HG03439 (cell line): ENCODE results near the gene ALG2.
"Not testable (repeated sequence)": the region's sequence is repeated elsewhere in the genome, so short reads cannot be mapped to it uniquely, and the experiment has no call there.

Experiments used
- ATAC-seq: cut with Tn5 transposase; IDR thresholded peaks from one replicate; pipeline ENCODE4 v1.9.1; 2021; ENCODE audit warnings: mild to moderate bottlenecking, moderate library complexity; ENCODE audit not compliant: unreplicated experiment

ALG2 gene

DNA sequence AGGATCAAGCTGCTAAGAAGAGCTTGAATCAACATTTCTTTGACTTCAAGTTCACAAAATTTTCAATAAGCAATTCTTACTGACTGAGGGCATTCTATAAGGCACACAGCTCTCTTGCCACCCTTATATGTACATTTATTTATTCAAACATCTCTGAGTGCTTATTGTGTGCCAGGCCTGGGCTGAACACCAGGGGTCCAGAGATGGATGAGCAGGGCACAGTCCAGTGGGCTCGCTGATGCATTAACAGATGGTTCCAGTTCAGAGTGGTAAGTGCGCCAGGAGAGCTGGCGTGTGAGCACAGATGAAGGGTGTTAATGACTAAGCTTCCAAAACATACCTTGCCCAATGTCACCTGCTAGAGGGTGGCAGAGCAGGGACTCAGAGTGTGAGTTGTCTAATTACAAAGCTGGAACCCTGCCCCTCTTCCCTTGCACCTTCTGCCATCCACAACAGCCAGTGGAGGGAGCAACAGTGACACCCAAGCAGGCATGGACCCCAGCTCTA, 24.6 kb downstream of the ALG2 start:
- ATAC-seq: no peak

DNA sequence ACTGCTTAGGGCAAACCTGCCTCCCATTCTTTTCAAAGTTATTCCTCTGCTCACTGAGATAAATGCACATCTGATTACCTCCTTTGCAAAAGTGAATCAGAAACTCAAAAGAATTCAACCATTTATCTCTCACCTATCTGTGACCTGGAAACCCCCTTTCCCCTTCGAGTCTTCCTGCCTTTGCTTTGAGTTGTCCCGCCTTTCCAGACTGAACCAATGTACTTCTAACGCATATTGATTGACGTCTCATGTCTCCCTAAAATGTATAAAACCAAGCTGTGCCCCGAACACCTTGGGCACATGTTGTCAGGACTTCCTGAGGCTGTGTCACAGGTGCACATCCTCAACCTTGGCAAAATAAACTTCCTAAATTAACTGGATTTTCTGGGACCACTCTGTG, 25.3 kb downstream of the ALG2 start:
- ATAC-seq: not testable (repeated sequence)

DNA sequence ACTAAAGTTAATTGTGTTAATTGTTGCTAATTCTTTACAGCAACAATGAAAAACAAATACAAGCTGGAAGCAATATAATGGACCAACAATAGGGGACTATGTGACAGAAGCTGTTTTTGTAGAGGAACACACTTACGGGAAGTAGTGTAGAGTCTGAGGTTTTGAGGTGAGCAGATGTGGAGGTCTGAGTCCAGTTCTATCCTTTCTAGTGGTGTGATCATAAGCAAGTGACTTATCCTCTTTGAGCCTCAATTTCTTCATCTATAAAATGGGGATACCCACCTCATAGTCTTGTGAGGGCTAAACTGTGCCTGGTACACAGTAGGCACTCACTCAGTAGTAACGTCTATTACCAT, 28.3 kb downstream of the ALG2 start:
- ATAC-seq: no peak

DNA sequence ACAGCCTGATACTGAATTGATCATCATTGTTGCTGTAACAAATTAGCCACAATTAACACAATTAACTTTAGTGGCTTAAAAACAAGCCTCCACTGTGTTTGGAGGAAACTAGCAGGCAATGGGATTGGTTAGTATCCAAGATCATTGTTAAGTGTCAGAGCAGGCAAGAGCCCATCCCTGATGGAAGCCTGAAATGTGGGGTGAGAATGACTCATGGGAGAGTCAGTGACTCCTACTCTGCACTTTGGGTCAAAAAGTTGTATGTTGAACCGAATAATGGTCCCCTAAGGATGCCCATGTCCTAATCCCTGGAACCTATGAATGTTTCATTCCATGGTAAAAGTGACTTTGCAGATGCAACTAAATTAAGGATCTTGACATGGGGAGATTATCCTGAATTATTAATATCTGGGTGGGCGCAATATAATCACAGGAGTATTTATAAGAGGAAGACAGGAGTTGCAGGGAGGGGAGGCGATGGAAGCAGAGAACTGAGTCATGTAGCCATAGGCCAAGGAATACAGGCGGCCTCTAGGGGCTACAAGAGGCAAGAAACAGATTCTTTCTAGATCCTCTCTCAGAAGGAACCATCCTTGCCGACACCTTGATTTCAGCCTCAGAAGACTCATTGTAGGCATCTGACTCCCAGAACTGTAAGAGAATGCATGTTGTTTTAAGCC, 28.8 kb downstream of the ALG2 start:
- no peak for ATAC-seq

DNA sequence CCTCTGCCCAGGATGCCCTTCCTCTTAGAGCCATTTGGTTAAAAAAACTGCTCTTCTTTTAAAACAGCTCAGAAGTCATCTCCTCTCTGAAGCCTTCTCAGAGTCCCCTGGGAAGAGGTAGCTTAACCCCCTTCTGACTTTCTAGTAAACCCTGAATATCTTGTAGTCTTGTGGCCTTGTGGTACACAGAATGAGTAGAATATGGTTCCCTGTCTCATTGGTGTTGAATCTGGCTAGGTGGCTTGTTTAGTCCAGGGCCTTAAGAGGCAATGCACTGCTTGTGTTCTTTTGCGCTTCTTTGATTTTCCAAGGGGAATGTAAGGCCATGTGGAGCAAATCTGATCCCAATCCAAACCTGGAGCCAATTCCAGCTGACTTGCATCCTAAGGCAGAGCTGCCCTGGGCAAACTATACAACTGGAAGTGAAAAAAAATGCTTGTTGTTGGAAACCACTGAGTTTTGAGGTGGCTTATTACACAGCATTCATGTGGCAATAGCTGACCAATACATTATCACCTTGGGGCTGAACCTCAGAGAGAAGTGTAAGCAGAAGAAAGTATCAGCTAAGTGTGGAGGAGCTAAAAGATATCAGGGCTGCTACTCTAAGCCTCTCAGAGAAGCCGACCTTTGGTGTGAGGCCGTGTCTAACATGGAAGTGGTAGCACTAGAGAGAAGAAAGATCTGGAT, 31.0 kb downstream of the ALG2 start:
- no peak for ATAC-seq

DNA sequence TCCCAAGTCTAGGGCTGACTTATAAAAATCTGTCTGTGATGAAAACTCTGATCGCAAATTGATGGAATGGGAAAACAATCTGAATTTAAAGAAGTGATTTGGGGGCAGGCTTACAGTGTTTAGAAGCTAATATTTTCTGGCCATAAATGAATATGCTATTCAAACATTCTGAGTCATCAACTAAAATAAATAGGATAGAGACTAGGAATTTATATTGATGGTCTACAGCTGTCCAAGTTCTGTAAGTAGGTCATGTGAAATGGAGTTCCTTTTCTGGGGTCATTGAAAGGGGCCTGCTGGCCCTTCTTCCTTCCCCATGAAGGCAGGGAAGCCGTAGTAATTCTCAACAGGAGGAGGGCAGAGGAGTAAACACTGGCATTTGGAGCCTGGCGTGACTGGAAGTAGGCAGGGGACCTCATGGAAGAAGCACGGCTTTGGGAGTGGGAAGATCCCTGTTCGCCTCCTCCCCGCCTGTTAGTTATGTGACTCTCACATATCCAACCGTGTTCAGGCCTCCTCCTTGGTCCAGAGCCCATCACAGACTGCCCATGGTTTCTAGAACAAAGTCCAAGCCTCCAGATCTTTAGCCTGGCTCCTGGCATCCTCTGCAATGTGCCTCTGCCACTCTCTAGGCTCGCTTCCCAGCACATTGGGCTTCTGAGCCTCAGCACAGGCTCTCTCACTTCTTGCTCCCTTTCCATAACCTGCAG, 31.7 kb downstream of the ALG2 start:
- no peak for ATAC-seq

DNA sequence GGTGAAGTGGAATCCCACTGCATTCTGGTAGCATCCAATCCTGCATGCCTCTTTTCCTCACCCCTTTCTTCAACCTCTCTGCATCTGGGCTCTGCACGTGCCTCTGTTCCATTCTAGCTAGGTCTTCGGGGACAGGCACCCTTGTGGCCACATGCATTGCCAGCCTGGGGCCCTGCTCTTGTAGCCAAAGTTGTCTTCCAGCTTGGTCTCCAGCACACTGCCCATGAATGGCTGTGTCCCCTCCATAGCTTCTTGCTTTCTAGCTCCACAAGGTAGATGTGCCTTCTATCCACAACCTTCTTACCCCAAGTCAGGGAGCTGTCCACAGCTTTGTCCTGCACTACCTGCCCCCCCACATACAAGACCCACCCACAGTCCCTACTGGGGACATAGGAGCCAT, 32.6 kb downstream of the ALG2 start:
- no peak for ATAC-seq

DNA sequence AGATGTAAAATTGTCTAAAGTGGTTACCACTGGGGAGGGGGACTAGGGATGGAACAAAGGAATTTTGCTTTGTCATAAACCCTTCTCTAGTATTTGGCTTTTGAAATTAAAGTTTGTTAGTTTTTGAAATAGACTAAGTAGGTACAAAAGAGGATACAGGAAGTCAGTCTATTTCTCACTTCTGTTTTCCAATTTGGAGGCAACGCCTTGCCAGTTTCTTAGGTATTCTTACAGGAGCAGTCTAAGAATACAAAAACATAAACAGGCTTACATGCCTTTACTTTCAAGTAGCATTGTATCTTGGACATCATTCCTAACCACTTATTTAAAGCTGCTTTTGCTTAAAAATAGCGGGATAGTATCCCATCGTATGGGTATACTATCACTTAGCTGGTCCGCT, 34.4 kb downstream of the ALG2 start:
- ATAC-seq: no peak

DNA sequence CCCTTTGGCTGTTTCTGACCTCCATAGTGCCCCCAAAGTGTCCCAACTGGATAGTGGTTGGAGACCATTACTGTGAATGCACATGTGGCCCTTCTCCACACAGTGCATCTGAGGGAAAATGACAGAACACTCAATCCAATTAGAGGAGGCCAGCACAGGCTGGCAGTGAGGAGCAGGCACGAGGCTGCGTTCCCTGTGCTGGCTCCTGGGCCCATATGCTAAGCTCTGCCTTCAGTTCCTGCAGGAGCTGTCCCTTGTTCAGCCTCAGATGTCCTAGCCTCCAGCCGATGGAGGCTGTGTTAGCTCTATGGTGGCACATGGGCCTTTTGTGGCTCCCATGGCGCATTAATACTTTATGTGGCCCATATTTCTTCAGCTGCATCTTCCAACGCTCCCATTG, 35.8 kb downstream of the ALG2 start:
- no peak for ATAC-seq

DNA sequence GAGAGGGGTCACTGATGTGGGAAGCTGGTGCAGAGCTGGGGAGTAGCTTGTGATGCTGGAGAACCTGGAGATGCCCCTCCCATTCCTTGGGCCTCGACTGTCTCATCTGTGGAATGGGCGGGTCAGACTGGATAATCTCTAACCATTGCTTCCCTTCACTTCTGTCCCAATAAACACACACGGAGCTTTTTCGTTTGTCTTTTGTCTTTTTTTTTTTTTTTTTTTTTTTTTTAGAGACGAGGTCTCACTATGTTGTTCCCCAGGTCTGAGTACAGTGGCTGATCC, 36.5 kb downstream of the ALG2 start:
- ATAC-seq: no peak

DNA sequence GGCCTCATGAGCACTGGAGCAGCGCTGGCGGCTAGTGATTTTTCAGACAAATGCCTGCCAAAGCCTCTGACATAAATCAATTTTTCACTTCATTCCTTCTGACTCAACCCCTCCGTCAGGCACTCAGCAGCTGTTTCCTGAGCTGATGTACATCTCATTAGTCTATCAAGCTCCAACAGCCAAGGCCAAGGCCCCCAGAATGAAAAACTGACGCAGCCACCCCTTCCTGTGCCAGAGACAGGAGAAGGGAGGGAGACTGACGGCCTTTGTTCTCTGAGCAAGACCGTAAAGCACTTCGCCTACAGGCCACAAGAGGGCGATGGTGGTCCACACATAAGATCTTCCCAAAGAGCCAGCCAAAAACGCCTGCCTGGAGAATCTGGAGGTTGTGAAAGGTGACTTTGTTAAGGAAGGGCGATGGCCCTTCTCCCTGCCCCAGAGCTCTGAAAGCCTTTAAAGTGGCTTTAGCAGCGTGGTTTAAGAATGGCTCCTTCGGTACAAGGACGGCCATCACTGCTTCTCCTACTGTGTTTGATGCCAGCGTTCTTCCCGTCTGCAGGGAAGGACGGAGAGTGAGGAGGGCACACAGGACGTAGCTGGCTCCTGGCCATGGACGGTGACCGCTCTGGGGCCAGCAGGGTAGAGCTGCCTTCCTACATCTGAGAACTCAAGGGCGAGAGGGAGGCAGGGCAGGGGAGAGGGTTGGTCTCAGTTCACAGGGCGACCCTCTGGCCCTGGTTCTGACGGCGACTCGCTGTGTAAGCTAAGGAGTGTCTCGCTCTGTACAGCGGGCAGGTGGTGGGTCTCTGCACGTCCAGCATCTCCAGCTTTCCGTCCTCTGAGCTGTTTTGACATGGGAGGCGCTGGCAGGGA, 37.0 kb downstream of the ALG2 start:
- no peak for ATAC-seq

DNA sequence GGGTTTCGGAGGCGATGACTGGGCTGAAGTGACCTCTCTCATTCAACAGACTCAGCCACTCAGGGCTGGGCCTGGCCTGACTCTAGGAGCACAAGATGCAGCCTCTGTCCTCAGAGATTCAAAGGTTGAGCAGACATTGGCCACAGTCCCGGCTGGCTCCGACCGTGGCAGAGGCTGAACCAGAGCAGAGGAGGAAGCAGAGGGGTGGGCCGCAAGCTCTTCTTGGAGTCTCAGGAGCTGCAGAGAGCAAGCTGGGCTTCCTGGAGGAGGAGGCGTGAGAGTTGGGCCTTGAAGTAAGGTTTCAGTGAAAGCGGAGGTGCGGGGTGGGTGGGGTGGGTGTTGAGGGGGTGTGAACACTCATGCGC, 37.6 kb downstream of the ALG2 start:
- ATAC-seq: no peak

DNA sequence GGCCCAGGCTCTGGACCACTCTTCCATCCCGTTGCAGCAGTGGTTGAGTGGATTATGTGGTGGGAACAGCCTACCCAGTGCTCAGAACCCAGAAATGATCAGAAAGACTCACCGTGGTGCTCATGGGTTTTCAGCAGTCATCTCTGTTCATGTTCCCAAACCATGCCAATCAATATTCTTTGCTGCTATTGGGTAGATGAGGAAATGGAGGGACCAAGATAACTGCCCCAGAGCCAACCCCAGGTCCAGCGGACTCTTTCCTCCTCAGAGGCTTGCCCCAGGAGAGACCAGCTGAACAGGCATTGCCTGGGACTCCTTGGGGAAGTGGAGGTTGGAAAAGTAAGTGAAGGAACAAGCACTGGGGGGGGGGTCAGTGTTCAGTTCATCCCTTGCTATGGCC, 38.1 kb downstream of the ALG2 start:
- no peak for ATAC-seq

DNA sequence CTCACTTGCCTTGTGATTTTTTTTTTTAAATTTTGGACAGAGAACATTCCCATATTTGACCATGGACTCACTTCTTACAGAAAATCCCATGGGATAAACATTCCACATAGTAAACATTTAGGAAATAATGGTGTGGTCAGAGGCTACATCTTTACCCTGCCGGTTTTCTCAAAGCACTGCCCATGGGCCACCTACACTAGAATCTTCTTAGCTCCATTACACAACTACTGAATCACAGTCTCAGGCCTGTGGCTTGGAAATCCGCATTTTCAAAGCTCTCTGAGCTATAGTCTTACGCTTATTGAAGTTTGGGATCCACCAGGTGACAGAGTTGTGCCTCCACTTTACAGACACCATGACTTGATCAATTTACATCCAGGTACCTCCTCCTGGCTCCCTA, 39.4 kb downstream of the ALG2 start:
- no peak for ATAC-seq

DNA sequence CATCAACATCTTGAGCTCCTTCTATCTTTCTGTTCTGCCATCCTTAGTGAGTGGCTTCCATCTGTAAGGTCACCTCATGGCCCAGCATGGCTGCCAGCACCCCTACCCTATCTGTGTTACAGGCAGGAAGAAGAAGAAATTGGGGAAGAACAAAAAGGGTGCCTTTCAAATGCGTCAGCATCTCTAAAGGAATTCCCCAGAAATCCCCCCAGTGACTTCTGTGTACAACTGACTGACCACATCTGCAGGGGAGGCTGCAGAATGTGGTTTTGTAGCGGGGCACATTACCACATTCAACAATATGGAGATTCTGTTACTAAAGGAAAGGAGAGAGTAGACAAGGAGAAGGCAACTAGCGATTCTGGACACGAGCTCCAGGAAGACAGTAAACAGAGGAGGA, 40.1 kb downstream of the ALG2 start:
- ATAC-seq: no peak

DNA sequence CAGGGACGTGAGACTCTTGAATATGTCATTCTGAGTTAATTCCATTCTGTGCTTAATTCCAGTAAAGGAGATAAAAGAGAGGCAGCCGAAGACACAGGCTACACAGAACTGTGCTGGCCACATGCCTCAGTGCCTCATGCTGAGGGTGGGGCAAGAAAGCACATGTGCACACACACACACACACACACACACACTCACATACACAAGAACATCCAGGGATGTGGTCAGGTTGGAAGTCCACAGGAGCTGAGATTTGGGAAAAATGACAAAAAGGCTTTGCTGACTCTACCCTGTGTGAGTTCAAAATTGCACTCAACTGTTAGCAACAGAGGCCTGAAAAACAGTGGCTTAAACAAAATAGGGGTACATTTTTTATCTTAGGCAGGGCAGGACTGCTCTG, 40.5 kb downstream of the ALG2 start:
- no peak for ATAC-seq

DNA sequence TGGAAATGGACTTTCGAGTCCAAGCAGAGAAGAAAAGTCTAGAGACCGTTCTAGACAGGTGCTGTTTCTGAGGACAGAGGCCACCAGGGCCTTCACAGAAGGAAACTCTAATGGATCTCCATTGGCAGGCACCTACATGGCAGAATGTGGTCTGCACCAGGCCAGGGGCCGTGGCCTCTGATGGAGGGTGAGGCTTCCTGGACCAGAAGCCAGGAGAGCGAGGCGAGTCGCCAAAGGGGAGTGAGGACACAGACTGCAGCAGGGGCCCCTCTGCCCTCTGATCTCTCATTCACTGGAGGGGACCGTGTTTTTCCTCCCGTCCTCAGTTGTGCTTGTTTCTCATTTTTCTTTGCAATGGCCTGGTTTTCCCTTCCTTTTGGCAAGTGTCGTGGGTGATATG, 41.1 kb downstream of the ALG2 start:
- ATAC-seq: no peak

DNA sequence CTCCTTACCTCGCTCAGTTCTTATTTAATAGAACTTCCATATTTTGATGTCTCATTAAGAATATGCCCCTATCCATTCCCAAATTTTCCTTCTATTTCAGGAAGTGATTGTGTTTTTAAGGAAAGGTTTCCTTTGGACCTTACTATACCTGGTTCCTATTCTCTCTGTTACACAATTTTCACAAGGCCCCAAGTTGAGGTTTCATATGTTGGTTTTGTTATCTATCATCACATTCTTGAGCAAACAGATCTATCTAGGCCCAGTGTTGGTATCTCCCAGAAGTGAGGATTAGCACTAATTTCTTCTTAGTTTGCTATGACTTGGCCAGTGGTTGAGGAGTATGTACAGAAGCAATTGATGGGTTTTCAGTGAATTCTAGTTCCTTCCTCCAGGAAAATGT, 41.5 kb downstream of the ALG2 start:
- no peak for ATAC-seq

DNA sequence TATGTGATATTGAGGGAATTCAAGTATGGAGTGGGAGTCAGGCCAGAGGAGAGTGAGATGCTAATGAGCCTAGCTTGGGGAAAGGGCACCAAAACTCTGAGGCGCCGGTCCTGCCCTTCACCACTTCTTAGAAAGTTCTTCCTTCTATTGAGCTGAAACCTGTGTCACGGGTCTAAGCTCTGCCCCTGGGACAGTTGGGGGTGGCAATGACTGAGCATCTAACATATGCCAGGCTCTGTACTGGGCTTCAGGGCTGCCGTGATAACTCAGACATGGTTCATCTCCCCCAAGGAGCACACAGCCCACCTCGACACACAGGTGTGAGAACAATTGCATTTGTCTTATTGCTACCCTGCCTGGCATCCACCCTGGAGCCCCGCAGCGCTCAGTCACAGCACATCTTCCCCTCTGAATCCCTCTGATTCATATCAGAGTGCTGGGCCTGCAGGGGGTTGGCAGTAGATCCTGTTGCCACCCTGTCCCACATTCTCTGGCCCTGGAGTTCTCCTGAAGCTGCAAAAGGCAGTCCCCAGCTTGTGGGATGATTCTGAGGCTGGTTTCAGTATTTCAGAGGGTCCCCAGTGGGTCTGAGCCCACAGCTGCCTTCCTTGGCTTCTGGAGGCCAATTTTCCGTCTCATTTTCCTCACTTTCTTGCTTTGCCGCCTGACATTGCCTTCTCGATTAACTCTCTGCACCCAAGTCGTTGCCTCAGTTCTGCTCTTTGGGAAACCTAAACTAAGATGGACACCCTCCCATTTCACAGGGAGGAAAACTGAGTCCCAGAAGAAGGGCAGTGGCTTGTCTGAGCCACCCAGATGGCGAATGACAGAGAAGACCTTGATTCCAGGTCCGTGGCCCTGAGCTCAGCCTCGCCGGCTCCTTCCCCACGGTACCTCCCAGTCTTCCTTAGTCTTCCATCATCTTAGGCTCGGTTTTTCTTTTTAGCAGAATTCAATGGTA, 42.5 kb downstream of the ALG2 start:
- no peak for ATAC-seq

DNA sequence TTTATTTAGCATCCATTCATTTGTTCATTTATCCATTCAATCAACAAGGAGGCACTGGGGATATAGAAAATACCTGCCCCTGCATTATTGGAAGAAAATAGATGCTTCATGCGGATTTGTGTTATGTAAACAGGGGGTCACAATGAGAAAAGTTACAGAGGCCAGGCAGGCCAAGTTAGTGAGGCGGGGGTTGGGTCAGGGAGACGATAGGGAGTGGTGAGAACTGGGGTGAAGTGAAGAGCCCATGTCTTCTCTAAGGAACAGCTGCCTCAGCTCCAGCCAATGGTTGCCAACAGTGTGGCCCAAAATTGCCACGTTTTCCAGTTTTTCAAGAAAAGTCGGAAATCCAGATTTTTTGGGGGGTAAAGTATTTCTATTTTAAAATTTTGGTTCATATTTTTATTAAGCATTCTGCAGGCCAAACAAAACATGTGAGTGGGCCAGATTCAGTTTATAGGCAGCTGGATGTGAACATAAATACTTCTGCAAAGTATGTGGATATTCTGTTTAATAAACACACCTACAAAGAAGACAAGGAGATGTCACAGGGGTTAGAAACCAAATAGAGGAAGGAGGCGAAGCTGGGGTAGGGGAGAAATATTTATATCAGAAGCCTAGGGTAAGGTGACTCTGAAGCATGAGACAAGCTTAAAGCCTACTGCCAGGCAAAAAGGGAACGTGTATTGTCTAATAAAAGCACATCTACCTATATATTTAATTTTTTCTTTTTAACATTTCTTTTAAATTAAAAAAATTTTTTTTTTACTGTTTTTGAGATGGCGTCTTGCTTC, 44.0 kb downstream of the ALG2 start:
- no peak for ATAC-seq
